Measurements from ENCODE around the gene BATF.

GRCh38 chr14:75537071-75537470 is 14.8 kb downstream of the BATF start:
- TF ChIP-seq POLR2A (IDR thresholded peaks at IDR 0.05; ENCODE audit: low read length): no peak
- no peak for TF ChIP-seq GATA1 (IDR thresholded peaks at IDR 0.05; ENCODE audit: low read depth, low read length)

Measured in erythroblast (primary cell).